GM23338 (cell line): ENCODE data around the gene PRPF18. TPM values are rescaled to one million over a fixed set of nuclear protein-coding genes. Genes with fewer than 3 reads are reported as not detected.

Experiments
- ATAC-seq: fragments of 200-7000 bp; cut with Tn5 transposase; 3 replicates; pipeline ENCODE4 v1.9.1; 2020
- DNase-seq: peaks from one replicate; pipeline ENCODE4 v3.0.0-alpha.2; 2015; ENCODE audit warnings: low spot score
- H2AFZ ChIP-seq: fragments of 200-600 bp; sonication (generic); 2 replicates; pipeline ENCODE4 v1.8.0; 2016; ENCODE audit warnings: antibody characterized with exemption, mild to moderate bottlenecking, moderate library complexity
- H3F3A ChIP-seq: fragments of 200-600 bp; sonication (generic); replicated peaks from 2 replicates; pipeline ENCODE4 v1.8.0; 2017; ENCODE audit warnings: antibody characterized with exemption, mixed run types, low read depth
- H3K27ac ChIP-seq: fragments of 200-600 bp; sonication (generic); 2 replicates; pipeline ENCODE4 v1.6.1; 2016; ENCODE audit warnings: low read depth
- H3K27me3 ChIP-seq: fragments of 200-600 bp; sonication (generic); 2 replicates; pipeline ENCODE4 v1.8.0; 2016; ENCODE audit warnings: mild to moderate bottlenecking, mixed run types, moderate library complexity; ENCODE audit not compliant: insufficient read depth
- H3K36me3 ChIP-seq: fragments of 200-600 bp; sonication (generic); 2 replicates; pipeline ENCODE4 v1.8.0; 2016; ENCODE audit warnings: mild to moderate bottlenecking; ENCODE audit not compliant: insufficient read depth
- H3K4me1 ChIP-seq: fragments of 200-600 bp; sonication (generic); 2 replicates; pipeline ENCODE4 v1.8.0; 2016; ENCODE audit warnings: mild to moderate bottlenecking, moderate library complexity; ENCODE audit not compliant: insufficient read depth
- H3K4me2 ChIP-seq: fragments of 200-600 bp; sonication (generic); 2 replicates; pipeline ENCODE4 v1.7.1; 2017; ENCODE audit warnings: mixed run types
- H3K4me3 ChIP-seq: fragments of 200-600 bp; sonication (generic); 2 replicates; pipeline ENCODE4 v1.6.1; 2016; ENCODE audit warnings: mixed run types
- H3K79me2 ChIP-seq: fragments of 200-600 bp; sonication (generic); replicated peaks from 2 replicates; pipeline ENCODE4 v1.8.0; 2017; ENCODE audit warnings: mild to moderate bottlenecking; ENCODE audit not compliant: insufficient read depth
- H3K9me2 ChIP-seq: fragments of 200-600 bp; sonication (generic); 2 replicates; pipeline ENCODE4 v1.8.0; 2017; ENCODE audit not compliant: insufficient read depth
- H4K20me1 ChIP-seq: fragments of 200-600 bp; sonication (generic); replicated peaks from 2 replicates; pipeline ENCODE4 v1.8.0; 2017; ENCODE audit warnings: mild to moderate bottlenecking; ENCODE audit not compliant: insufficient read depth
- H3K27ac Mint-ChIP-seq: 2 replicates; pipeline ENCODE4 v1.8.0; 2020; ENCODE audit warnings: inconsistent platforms, mild to moderate bottlenecking, moderate library complexity, mixed read lengths
- H3K27me3 Mint-ChIP-seq: 3 replicates; pipeline ENCODE4 v1.8.0; 2022; ENCODE audit warnings: low read depth, mild to moderate bottlenecking, moderate library complexity, mixed read lengths, inconsistent platforms; ENCODE audit not compliant: insufficient read depth, poor library complexity
- H3K36me3 Mint-ChIP-seq: 3 replicates; pipeline ENCODE4 v1.8.0; 2021; ENCODE audit warnings: low read depth, mild to moderate bottlenecking, inconsistent platforms, moderate library complexity, mixed read lengths
- H3K4me1 Mint-ChIP-seq: 3 replicates; pipeline ENCODE4 v1.8.0; 2020; ENCODE audit warnings: mild to moderate bottlenecking, inconsistent platforms, mixed read lengths
- H3K4me3 Mint-ChIP-seq: 3 replicates; pipeline ENCODE4 v1.8.0; 2021; ENCODE audit warnings: moderate library complexity, mild to moderate bottlenecking, inconsistent platforms, mixed read lengths
- H3K9me3 Mint-ChIP-seq: 3 replicates; pipeline ENCODE4 v1.8.0; 2020; ENCODE audit warnings: moderate library complexity, mild to moderate bottlenecking, inconsistent platforms, mixed read lengths
- EZH2 ChIP-seq: fragments of 200-600 bp; sonication (generic); IDR thresholded peaks from one replicate; pipeline ENCODE4 v1.8.0; 2017; ENCODE audit warnings: antibody characterized with exemption, mild to moderate bottlenecking, low read depth; ENCODE audit not compliant: unreplicated experiment
- JUNB ChIP-seq: IDR thresholded peaks from one replicate; pipeline ENCODE4 v1.6.1; 2016; ENCODE audit warnings: antibody characterized with exemption; ENCODE audit not compliant: unreplicated experiment
- POLR2AphosphoS5 ChIP-seq: IDR thresholded peaks from 2 replicates; pipeline ENCODE4 v1.6.1; 2016; ENCODE audit warnings: antibody characterized with exemption, low read depth
- ZNF114 ChIP-seq: fragments of 250-450 bp; sonication (Bioruptor Pico); IDR thresholded peaks from 2 replicates; pipeline ENCODE4 v1.5.0; 2020; ENCODE audit warnings: mild to moderate bottlenecking, moderate library complexity
- polyA plus RNA-seq: library from polyadenylated mRNA; unstranded; fragments of >200 nt; fragmentation: Nextera tagmentation; extraction: Ambion mirVana; gene quantifications from 2 replicates; pipeline ENCODE4 v1.2.1, GENCODE V29; 2016
- total RNA-seq: library from RNA; depleted of rRNA; stranded (reverse); fragments of >200 nt; shearing (Covaris generic); gene quantifications from 2 replicates; pipeline ENCODE4 v1.2.3, GENCODE V29; 2014
- TF ChIP-seq, protein P1 (sequence below): fragments of 250-450 bp; sonication (Bioruptor Pico); IDR thresholded peaks from 2 replicates; pipeline ENCODE4 v1.5.0; 2020; ENCODE audit warnings: mild to moderate bottlenecking, moderate library complexity
- TF ChIP-seq, protein P2 (sequence below): IDR thresholded peaks from one replicate; pipeline ENCODE4 v1.6.1; 2018; ENCODE audit warnings: antibody characterized with exemption; ENCODE audit not compliant: unreplicated experiment

PRPF18 gene
- total and polyA plus RNA-seq, 2 experiments from 2014 or later = 15.1 to 17.2 TPM

DNA sequence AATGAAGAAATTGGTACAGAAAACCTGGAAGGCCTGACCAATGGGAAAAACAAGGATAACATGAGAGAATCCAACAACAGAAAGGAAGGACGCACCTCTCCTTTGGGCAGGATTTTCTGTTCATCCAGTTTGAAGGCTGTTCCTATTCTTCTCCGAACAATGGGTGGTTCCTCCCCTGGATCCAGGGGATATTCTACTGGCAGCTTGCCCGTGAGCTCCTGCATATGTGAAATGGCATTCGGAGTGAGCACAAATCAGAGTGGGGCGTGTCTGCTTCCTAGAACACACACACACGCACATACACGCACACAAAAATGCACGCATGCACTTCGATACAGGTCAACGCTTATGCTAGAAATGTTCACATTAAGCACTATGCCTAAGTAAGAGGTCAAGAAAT, 83.5 kb downstream of the PRPF18 start (continued):
- TF ChIP-seq, protein P1, sequence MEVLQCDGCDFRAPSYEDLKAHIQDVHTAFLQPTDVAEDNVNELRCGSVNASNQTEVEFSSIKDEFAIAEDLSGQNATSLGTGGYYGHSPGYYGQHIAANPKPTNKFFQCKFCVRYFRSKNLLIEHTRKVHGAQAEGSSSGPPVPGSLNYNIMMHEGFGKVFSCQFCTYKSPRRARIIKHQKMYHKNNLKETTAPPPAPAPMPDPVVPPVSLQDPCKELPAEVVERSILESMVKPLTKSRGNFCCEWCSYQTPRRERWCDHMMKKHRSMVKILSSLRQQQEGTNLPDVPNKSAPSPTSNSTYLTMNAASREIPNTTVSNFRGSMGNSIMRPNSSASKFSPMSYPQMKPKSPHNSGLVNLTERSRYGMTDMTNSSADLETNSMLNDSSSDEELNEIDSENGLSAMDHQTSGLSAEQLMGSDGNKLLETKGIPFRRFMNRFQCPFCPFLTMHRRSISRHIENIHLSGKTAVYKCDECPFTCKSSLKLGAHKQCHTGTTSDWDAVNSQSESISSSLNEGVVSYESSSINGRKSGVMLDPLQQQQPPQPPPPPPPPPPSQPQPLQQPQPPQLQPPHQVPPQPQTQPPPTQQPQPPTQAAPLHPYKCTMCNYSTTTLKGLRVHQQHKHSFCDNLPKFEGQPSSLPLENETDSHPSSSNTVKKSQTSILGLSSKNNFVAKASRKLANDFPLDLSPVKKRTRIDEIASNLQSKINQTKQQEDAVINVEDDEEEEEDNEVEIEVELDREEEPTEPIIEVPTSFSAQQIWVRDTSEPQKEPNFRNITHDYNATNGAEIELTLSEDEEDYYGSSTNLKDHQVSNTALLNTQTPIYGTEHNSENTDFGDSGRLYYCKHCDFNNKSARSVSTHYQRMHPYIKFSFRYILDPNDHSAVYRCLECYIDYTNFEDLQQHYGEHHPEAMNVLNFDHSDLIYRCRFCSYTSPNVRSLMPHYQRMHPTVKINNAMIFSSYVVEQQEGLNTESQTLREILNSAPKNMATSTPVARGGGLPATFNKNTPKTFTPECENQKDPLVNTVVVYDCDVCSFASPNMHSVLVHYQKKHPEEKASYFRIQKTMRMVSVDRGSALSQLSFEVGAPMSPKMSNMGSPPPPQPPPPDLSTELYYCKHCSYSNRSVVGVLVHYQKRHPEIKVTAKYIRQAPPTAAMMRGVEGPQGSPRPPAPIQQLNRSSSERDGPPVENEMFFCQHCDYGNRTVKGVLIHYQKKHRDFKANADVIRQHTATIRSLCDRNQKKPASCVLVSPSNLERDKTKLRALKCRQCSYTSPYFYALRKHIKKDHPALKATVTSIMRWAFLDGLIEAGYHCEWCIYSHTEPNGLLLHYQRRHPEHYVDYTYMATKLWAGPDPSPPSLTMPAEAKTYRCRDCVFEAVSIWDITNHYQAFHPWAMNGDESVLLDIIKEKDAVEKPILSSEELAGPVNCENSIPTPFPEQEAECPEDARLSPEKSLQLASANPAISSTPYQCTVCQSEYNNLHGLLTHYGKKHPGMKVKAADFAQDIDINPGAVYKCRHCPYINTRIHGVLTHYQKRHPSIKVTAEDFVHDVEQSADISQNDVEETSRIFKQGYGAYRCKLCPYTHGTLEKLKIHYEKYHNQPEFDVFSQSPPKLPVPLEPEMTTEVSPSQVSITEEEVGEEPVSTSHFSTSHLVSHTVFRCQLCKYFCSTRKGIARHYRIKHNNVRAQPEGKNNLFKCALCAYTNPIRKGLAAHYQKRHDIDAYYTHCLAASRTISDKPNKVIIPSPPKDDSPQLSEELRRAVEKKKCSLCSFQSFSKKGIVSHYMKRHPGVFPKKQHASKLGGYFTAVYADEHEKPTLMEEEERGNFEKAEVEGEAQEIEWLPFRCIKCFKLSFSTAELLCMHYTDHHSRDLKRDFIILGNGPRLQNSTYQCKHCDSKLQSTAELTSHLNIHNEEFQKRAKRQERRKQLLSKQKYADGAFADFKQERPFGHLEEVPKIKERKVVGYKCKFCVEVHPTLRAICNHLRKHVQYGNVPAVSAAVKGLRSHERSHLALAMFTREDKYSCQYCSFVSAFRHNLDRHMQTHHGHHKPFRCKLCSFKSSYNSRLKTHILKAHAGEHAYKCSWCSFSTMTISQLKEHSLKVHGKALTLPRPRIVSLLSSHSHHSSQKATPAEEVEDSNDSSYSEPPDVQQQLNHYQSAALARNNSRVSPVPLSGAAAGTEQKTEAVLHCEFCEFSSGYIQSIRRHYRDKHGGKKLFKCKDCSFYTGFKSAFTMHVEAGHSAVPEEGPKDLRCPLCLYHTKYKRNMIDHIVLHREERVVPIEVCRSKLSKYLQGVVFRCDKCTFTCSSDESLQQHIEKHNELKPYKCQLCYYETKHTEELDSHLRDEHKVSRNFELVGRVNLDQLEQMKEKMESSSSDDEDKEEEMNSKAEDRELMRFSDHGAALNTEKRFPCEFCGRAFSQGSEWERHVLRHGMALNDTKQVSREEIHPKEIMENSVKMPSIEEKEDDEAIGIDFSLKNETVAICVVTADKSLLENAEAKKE (CRISPR knock-in tag) = no peak
- TF ChIP-seq JUNB = no peak

DNA sequence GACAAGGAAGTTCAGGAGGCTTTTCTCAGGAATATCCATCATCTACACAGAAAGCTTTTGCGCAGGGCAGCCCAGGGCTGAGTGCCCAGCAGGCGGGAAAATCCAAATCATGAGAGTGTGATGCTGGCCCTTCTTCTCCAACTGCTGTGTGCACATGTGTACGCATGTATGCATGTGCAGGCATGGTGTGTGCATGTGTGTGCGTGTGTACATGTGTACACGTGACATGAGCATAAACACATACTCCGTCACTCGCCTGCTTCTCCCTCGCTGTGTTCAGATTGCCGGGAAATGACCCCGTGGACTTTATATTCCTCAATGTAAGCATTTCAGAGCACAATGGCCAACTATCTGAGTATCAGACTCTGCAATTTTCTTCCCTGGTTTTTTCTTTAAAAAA, 85.1 kb downstream of the PRPF18 start:
- H3K79me2 ChIP-seq = no peaks in the 10 kb centered on the region
- peaks cover 29% of the 10 kb centered on the region for H3K36me3 Mint-ChIP-seq
- H4K20me1 ChIP-seq = no peaks in the 10 kb centered on the region
- peaks cover 7% of the 10 kb centered on the region; the same call in 1 of the 2 replicates for H3K9me2 ChIP-seq
- no peaks in the 10 kb centered on the region for H3K27me3 Mint-ChIP-seq
- H2AFZ ChIP-seq = no peak overlapping the region
- no peak for ATAC-seq
- peak overlapping the region; percentile 72; the same call in 1 of the 2 replicates for H3K27ac Mint-ChIP-seq
- no peak for DNase-seq
- no peaks in the 10 kb centered on the region for H3K36me3 ChIP-seq
- H3K4me2 ChIP-seq = no peak overlapping the region
- 0 out of 2 replicates have a peak overlapping the region, but pooled peaks have one; percentile 63 for H3K27ac ChIP-seq
- H3K9me3 Mint-ChIP-seq = no peaks in the 10 kb centered on the region
- H3K27me3 ChIP-seq = no peaks in the 10 kb centered on the region
- no peak overlapping the region for H3K4me3 Mint-ChIP-seq
- H3F3A ChIP-seq = 0 out of 2 replicates have a peak, but pooled peaks cover 4% of the 10 kb centered on the region
- H3K4me1 ChIP-seq = peaks cover 21% of the 10 kb centered on the region
- peaks cover 30% of the 10 kb centered on the region for H3K4me1 Mint-ChIP-seq
- H3K4me3 ChIP-seq = no peak overlapping the region
- TF ChIP-seq, protein P2, sequence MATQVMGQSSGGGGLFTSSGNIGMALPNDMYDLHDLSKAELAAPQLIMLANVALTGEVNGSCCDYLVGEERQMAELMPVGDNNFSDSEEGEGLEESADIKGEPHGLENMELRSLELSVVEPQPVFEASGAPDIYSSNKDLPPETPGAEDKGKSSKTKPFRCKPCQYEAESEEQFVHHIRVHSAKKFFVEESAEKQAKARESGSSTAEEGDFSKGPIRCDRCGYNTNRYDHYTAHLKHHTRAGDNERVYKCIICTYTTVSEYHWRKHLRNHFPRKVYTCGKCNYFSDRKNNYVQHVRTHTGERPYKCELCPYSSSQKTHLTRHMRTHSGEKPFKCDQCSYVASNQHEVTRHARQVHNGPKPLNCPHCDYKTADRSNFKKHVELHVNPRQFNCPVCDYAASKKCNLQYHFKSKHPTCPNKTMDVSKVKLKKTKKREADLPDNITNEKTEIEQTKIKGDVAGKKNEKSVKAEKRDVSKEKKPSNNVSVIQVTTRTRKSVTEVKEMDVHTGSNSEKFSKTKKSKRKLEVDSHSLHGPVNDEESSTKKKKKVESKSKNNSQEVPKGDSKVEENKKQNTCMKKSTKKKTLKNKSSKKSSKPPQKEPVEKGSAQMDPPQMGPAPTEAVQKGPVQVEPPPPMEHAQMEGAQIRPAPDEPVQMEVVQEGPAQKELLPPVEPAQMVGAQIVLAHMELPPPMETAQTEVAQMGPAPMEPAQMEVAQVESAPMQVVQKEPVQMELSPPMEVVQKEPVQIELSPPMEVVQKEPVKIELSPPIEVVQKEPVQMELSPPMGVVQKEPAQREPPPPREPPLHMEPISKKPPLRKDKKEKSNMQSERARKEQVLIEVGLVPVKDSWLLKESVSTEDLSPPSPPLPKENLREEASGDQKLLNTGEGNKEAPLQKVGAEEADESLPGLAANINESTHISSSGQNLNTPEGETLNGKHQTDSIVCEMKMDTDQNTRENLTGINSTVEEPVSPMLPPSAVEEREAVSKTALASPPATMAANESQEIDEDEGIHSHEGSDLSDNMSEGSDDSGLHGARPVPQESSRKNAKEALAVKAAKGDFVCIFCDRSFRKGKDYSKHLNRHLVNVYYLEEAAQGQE = no peak
- no peak for TF ChIP-seq JUNB
- TF ChIP-seq POLR2AphosphoS5 = no peak
- TF ChIP-seq ZNF114 (CRISPR knock-in tag) = no peak
- TF ChIP-seq, protein P1 (CRISPR knock-in tag) = no peak
- TF ChIP-seq EZH2 = no peak
